DOHH2 (cell line): ENCODE data around the gene OTOL1.

Experiments used
- CTCF ChIP-seq: fragments of 200-600 bp; sonication (generic); IDR thresholded peaks from one replicate; pipeline ENCODE4 v1.5.1; 2014; ENCODE audit warnings: antibody characterized with exemption, mild to moderate bottlenecking, low read depth, low read length; ENCODE audit not compliant: poor library complexity, severe bottlenecking
- EZH2phosphoT487 ChIP-seq: fragments of 200-600 bp; sonication (generic); IDR thresholded peaks from 2 replicates; pipeline ENCODE4 v1.6.1; 2017; ENCODE audit warnings: borderline replicate concordance, mild to moderate bottlenecking, antibody characterized with exemption, low read length, moderate library complexity, mixed read lengths

GRCh38 chr3:161552984-161553560 is 56.5 kb downstream of the OTOL1 start:
- TF ChIP-seq CTCF (no peak), EZH2phosphoT487 (no peak)
